ENCODE measurements around the gene CDHR3. TPM values are rescaled to one million over a fixed set of nuclear protein-coding genes. Genes with fewer than 3 reads are reported as not detected.

CDHR3 gene
- total RNA-seq, 1 donor from 2014 or later, result 2.2 TPM

GRCh38 chr7:106023369-106024322, 60.6 kb downstream of the CDHR3 start:
- DNase-seq (ENCODE audit: low read depth), result no peak

DNA sequence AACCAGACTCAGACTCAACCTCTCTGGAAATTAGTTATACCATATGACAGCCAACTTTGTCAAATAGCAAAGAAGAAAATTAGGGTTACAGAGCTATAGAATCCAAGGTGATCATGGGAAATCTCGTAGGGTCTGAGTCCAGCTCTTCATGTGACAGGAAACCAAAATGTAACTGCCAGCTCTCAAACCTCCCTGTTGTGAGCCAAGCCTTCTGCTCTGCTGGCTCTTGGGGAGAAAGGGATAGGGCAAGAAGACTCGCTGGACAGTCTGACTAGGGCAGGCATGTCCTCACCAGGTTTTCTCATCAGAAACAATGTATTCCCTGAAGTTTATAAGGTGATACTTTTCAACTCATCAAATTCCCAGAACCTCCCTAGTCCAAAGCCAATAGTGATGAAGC, 63.0 kb downstream of the CDHR3 start:
- no peak for DNase-seq (ENCODE audit: low read depth)

- no peak for DNase-seq (ENCODE audit: low read depth)
Measured at GRCh38 chr7:106029451-106029850, 66.4 kb downstream of the CDHR3 start.

- DNase-seq (ENCODE audit: low read depth), result no peak
Measured at GRCh38 chr7:106029941-106030340, 66.9 kb downstream of the CDHR3 start.

DNA sequence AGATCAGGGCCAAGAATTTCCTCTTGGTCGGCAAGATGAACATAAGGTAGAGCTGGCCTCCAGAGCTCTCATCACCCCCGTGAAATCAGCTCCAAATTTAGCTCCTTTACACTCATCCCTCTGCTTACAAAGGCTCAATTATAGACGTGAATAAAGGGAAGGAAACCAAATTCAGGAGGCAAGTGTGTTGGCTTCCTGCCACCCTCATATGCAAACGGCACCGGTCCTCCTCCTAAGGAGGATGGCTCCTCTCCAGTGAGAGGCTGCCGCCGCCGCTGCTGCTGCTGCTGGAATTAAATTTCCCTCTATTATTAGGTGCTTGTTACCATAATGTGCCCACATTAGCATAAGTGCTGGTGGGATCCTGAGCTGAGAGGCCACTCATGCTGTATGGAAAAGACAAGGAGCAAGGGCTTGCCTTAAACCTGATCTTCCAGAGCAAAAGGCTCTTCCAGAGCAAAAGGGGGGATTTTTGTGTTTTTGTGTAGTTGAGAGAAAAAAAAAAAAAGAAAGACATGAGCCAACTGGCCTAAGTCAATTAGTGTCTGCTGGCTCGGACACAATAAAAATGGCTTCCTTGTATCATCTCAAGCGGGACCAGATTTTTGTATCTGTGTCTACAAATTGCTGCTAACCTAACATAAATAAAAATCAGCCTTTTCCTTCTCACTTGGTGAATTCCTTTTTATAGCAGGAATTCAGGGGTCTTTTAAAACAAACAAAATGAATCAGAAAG, 68.4 kb downstream of the CDHR3 start:
- peak; percentile 73 for DNase-seq (ENCODE audit: low read depth)

GRCh38 chr7:106032295-106032694, 69.2 kb downstream of the CDHR3 start:
- no peak for DNase-seq (ENCODE audit: low read depth)

- DNase-seq (ENCODE audit: low read depth), result no peak
Measured at GRCh38 chr7:106033735-106034134, 70.7 kb downstream of the CDHR3 start.

GRCh38 chr7:106034383-106034782, 71.3 kb downstream of the CDHR3 start:
- DNase-seq (ENCODE audit: low read depth), result no peak

DNA sequence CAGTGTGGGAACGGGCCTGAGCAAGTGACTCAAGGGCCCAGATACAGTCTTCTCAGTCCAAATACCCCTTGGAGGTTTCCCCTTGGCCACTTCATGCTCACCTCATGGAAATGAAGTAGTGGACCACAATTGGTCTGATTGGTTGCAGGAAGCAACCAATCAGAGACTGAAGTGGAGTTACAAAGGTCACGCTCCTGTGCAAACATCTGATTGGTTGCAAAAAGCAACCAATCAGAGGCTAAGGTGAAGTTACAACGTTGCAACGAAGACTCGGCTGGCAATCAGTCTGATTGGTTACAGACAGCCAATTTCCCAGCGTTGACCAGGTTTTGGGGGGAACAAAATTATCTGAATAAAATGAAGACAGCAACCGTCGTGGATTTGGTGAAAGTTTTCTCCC, 72.5 kb downstream of the CDHR3 start:
- DNase-seq (ENCODE audit: low read depth), result no peak

DNA sequence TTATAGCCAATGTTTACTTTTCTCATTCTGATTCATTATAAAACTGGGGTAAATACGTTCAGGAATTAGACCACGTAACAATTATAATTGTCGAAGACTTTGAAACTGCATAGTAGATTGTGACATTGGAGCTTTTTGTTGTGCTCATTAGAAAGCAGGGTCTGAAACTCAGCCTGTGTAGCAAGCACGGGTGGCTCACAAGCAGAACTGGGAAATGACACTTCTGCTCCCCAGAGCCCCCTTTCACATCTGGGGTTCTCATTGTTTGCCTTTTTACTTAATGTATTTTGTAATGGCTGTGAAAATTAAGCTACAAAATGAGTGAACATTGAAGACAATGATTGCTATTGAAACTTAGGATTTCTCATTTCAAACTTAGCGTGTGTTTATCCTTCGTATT, 72.9 kb downstream of the CDHR3 start:
- DNase-seq (ENCODE audit: low read depth), result no peak

DNA sequence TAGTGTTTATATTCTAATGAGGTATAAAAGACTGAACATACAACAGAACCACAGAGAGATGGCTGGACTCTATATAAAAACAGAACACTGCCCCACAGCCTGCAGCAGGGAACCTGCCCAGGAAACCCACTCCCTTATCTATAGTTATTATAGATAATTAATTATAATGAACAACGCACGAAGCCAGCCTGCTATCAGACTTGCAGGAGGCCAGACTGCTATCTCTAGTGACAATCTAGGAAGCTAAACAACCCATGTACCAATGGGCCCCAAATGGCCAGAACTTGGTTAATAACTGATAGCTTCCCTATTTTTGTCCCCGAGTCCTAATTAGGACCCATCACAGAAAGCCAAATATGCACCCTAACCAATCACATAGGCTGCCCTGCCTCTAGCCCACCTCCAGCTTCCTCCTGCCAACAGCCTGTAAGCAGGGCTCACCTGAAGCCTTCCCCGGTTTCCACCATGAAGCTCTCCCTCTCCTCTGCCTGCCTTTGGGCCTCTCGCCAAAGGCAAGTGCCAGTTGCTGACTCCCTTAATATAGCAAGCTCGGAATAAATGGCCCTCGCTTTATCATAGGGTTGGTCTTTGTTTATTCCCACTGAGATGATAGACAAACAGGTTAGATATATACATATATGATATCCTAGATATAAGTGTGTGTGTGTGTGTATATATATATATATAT, 74.6 kb downstream of the CDHR3 start:
- peak; percentile 46 for DNase-seq (ENCODE audit: low read depth)

DNA sequence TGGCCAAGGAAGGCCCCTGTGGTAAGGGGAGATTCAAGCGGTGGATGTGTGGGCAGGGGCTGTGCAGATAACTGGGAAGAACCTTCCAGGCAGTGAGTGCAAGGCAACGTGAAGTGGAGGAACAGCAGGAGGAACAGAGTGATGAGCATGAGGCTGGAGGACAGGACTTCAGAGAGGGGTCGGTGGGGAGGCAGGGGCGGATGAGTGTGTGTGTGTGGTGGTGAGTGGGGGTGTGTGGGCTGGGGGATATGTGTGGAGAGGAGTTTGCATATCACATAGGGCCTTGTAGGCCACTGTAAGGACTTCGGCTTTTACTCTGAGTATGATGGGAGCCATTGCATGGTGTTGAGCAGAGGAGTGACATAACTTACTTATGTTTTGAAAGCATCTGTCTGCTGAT, 75.2 kb downstream of the CDHR3 start:
- DNase-seq (ENCODE audit: low read depth), result no peak

DNA sequence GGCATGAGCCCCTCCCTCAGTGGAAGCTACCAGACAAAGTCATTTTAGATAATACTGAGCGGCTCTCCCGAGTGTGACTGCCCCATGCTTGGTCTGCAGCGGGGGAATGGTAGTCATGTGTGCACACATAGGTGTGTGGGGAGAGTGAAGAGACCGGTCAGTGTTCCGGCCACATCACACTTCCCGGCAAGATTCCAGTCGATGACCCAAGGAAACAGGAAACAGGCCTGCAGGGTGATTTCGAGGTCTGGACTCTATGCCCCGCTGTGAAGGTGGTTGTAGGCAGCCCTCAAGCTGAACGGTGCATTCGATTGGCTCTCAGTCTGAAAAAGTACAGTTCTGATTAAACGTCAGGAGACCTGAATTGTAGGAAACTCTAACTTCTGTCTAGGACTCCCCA, 75.9 kb downstream of the CDHR3 start:
- DNase-seq (ENCODE audit: low read depth), result no peak

GRCh38 chr7:106039486-106040060, 76.5 kb downstream of the CDHR3 start:
- no peak for DNase-seq (ENCODE audit: low read depth)

- peak; percentile 89 for DNase-seq (ENCODE audit: low read depth)
Measured at GRCh38 chr7:106041140-106041717, 78.2 kb downstream of the CDHR3 start.

DNA sequence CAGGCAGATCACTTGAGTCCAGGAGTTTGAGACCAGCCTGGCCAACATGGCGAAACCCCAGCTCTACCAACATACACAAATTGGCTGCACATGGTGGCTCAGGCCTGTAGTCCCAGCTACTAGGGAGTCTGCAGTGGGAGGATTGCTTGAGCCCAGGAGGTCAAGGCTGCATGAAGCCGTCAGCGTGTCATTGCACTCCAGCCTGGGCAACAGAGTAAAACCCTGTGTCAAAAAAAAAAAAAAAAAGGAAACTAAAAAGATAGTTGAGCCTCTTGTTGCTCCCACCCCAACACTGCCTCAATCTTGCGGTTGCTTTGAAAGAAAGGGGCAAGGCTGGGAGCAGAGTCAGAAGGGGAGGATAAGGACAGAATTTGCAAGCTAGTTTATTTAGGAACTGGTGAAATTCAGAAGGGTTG, 79.1 kb downstream of the CDHR3 start:
- no peak for DNase-seq (ENCODE audit: low read depth)

- DNase-seq (ENCODE audit: low read depth), result no peak
Measured at GRCh38 chr7:106045139-106045538, 82.1 kb downstream of the CDHR3 start.

DNA sequence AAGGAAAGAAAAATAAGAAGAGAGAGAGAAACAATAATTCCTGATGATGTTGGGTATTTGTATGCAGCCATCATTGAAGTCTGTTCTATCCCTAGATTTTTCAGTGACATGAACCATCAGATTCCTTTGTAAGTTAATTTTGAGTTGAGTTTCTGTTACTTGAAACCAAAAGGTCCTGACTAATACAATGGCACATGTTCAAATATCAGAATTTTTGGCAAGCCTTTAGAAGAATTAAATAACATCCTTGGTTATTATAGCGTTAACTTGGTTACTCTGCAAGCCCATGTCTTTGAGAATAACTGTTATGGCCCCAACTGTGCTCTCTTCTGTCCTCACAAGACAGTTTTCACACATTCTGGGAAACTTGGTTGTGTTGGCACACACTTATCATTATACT, 82.5 kb downstream of the CDHR3 start:
- peak; percentile 45 for DNase-seq (ENCODE audit: low read depth)

- DNase-seq (ENCODE audit: low read depth), result no peak
Measured at GRCh38 chr7:106047184-106047583, 84.1 kb downstream of the CDHR3 start.

GRCh38 chr7:106047818-106048705, 85.0 kb downstream of the CDHR3 start:
- no peak for DNase-seq (ENCODE audit: low read depth)

Data from myocyte (in vitro differentiated cells).